ENCODE results near the gene RALGDS.

DNA sequence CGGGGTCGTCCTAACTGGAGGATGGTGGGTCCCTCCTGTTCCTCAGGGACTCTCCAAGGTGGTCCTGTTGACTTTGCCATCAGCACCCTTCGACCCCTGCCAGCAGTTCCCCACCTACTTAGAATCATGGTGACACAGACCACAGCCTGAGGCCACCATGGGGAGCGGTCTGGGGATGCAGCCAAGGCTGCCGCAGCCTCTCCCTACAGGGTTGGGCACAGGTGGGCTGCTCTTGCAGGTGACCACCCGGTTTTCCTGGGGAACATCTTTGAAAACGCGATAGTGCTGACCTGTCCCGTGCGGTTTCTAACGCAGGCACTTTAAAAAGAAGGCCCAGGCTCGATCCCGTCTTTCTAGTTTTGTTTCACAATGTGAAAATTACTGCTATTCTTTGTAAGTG is 72.0 kb downstream of the RALGDS start:
- TF ChIP-seq, protein P1, sequence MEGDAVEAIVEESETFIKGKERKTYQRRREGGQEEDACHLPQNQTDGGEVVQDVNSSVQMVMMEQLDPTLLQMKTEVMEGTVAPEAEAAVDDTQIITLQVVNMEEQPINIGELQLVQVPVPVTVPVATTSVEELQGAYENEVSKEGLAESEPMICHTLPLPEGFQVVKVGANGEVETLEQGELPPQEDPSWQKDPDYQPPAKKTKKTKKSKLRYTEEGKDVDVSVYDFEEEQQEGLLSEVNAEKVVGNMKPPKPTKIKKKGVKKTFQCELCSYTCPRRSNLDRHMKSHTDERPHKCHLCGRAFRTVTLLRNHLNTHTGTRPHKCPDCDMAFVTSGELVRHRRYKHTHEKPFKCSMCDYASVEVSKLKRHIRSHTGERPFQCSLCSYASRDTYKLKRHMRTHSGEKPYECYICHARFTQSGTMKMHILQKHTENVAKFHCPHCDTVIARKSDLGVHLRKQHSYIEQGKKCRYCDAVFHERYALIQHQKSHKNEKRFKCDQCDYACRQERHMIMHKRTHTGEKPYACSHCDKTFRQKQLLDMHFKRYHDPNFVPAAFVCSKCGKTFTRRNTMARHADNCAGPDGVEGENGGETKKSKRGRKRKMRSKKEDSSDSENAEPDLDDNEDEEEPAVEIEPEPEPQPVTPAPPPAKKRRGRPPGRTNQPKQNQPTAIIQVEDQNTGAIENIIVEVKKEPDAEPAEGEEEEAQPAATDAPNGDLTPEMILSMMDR (conservative IDR thresholded peaks at IDR 0.05; ENCODE audit: low read length): no peak
- no peak for TF ChIP-seq EZH2phosphoT487 (IDR thresholded peaks at IDR 0.05; ENCODE audit: borderline replicate concordance, low read depth, low read length)

All from OCI-LY7 (cell line).